ENCODE measurements around the gene C1orf226.

- TF ChIP-seq CTCF (IDR thresholded peaks at IDR 0.05) (no peak), POLR2A (IDR thresholded peaks at IDR 0.05) (no peak)
Observed at GRCh38 chr1:162406811-162407210, 25.3 kb downstream of the C1orf226 start.

Data from breast epithelium (tissue), 3 donors.